Caco-2 (cell line): ENCODE data around the gene MRPL33. TPM values are rescaled to one million over a fixed set of nuclear protein-coding genes. Genes with fewer than 3 reads are reported as not detected.
A peak's percentile ranks its signal among the peaks of the same experiment; 100 is the strongest.
"Not testable (repeated sequence)": the region's sequence is repeated elsewhere in the genome, so short reads cannot be mapped to it uniquely, and the experiment has no call there.

Experiments
- BruUV-seq: library from RNA; stranded (reverse); fragments of 400-500 nt; replicated peaks from 2 replicates; lab custom pipeline; 2021; lab: Mats Ljungman, UMichigan
- CTCF ChIA-PET: fragments of 300-600 bp; sonication (Branson Sonifier 250); formaldehyde crosslinking; loops from one replicate; lab custom pipeline; 2022; ENCODE audit warnings: antibody characterized with exemption; lab: Charles Lee
- POLR2A ChIA-PET: fragments of 300-600 bp; sonication (Branson Sonifier 250); formaldehyde crosslinking; loops from one replicate; lab custom pipeline; 2022; ENCODE audit warnings: antibody characterized with exemption; lab: Charles Lee
- DNase-seq, 2 experiments: peaks; one replicate each; pipeline versions ENCODE4 v3.0.0 to v3.0.0-alpha.2; 2020 to 2022
- H3K27me3 ChIP-seq: replicated peaks from 2 replicates; pipeline ENCODE4 v1.6.0; 2011; ENCODE audit warnings: low read length; ENCODE audit not compliant: control insufficient read depth, insufficient read depth
- H3K36me3 ChIP-seq: 2 replicates; pipeline ENCODE4 v1.5.1; 2011; ENCODE audit warnings: low read length; ENCODE audit not compliant: control insufficient read depth, insufficient read depth
- H3K4me1 ChIP-seq: fragments of 250-450 bp; sonication (Bioruptor Pico); 2 replicates; pipeline ENCODE4 v1.5.1; 2020; ENCODE audit warnings: mild to moderate bottlenecking
- H3K4me3 ChIP-seq: 2 replicates; pipeline ENCODE4 v1.5.1; 2011; ENCODE audit warnings: low read depth, mild to moderate bottlenecking, control low read depth, low read length
- H3K9me3 ChIP-seq: fragments of 250-450 bp; sonication (Bioruptor Pico); 2 replicates; pipeline ENCODE4 v1.5.1; 2020; ENCODE audit warnings: mild to moderate bottlenecking, moderate library complexity
- H3K27ac Mint-ChIP-seq: one replicate; pipeline ENCODE4 v1.8.0; 2022; ENCODE audit warnings: mixed read lengths; ENCODE audit not compliant: unreplicated experiment
- H3K27me3 Mint-ChIP-seq: one replicate; pipeline ENCODE4 v1.8.0; 2022; ENCODE audit warnings: mixed read lengths; ENCODE audit not compliant: insufficient read depth, unreplicated experiment
- H3K36me3 Mint-ChIP-seq: one replicate; pipeline ENCODE4 v1.8.0; 2022; ENCODE audit warnings: mild to moderate bottlenecking, mixed read lengths; ENCODE audit not compliant: insufficient read depth, unreplicated experiment
- H3K4me1 Mint-ChIP-seq: one replicate; pipeline ENCODE4 v1.8.0; 2022; ENCODE audit warnings: low read depth, mixed read lengths; ENCODE audit not compliant: unreplicated experiment
- H3K4me3 Mint-ChIP-seq: one replicate; pipeline ENCODE4 v1.8.0; 2022; ENCODE audit warnings: mild to moderate bottlenecking, moderate library complexity, mixed read lengths; ENCODE audit not compliant: unreplicated experiment
- H3K9me3 Mint-ChIP-seq: one replicate; pipeline ENCODE4 v1.8.0; 2022; ENCODE audit warnings: mixed read lengths; ENCODE audit not compliant: unreplicated experiment
- intact Hi-C: fragments of 100-400 bp; cut with micrococcal nuclease; formaldehyde crosslinking; loops from one replicate; pipeline ENCODE4 v1.10.0; 2022; ENCODE audit not compliant: unreplicated experiment
- total RNA-seq: library from RNA; stranded (reverse); gene quantifications from 2 replicates; pipeline ENCODE4 v1.2.3, GENCODE V29; 2022
- TF ChIP-seq, protein P1 (sequence below), 2 experiments: fragments of 200-600 bp in 1 of 2; IDR thresholded peaks; 1 replicate in 1 of 2; 2 replicates in 1 of 2; pipeline versions ENCODE4 v1.5.1 to v1.8.0; 2011 to 2022; ENCODE audit warnings: antibody characterized with exemption in 1 of 2, control low read depth in 1 of 2, inconsistent platforms in 1 of 2, low read depth in 1 of 2, low read length in 1 of 2, mild to moderate bottlenecking in 1 of 2, moderate library complexity in 1 of 2; ENCODE audit not compliant: insufficient read depth in 1 of 2, severe bottlenecking in 1 of 2, unreplicated experiment in 1 of 2

The MRPL33 gene
- total RNA-seq, 1 experiment from 2014 or later: 84.9 TPM

DNA sequence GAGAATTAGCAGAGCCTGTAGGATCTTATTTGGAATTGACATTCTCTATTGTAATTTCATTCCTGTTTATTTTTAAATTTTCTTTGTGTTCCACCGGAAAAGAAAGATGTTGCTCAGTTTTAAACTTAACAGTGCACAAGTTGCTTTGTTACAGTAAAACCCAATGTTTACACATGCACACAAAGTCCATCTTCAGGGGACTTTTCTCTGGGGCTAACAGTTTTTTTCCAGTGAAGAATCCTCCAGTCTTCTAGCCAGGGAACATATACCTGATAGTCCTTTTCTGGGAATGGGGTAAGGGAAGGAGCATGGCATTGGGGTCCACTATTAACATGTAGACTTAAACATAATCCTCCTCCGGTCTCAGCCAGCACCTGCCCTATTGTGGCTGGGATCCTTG is 25.2 kb upstream of the MRPL33 start:
- no peaks in the 10 kb centered on the region for H3K36me3 ChIP-seq
- Mint-ChIP-seq H3K9me3 (peaks cover 29% of the 10 kb centered on the region), H3K36me3 (peaks cover 5% of the 10 kb centered on the region), H3K27ac (no peak overlapping the region), H3K4me3 (no peak overlapping the region), H3K27me3 (no peaks in the 10 kb centered on the region), H3K4me1 (peaks cover 7% of the 10 kb centered on the region)
- no TSS peak for BruUV-seq
- H3K27me3 ChIP-seq: no peaks in the 10 kb centered on the region; the same call in 1 of the 2 replicates
- no peaks in the 10 kb centered on the region for H3K9me3 ChIP-seq
- no peak overlapping the region for H3K4me3 ChIP-seq
- ChIA-PET POLR2A (no interaction called here), CTCF (no interaction called here)
- TF ChIP-seq, protein P1, sequence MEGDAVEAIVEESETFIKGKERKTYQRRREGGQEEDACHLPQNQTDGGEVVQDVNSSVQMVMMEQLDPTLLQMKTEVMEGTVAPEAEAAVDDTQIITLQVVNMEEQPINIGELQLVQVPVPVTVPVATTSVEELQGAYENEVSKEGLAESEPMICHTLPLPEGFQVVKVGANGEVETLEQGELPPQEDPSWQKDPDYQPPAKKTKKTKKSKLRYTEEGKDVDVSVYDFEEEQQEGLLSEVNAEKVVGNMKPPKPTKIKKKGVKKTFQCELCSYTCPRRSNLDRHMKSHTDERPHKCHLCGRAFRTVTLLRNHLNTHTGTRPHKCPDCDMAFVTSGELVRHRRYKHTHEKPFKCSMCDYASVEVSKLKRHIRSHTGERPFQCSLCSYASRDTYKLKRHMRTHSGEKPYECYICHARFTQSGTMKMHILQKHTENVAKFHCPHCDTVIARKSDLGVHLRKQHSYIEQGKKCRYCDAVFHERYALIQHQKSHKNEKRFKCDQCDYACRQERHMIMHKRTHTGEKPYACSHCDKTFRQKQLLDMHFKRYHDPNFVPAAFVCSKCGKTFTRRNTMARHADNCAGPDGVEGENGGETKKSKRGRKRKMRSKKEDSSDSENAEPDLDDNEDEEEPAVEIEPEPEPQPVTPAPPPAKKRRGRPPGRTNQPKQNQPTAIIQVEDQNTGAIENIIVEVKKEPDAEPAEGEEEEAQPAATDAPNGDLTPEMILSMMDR (IDR thresholded peaks at IDR 0.05; ENCODE audit: insufficient read depth in 1 of 2, low read depth in 1 of 2, low read length in 1 of 2, severe bottlenecking in 1 of 2, unreplicated experiment in 1 of 2): no peak
- DNase-seq: no peak
- H3K4me1 ChIP-seq: peaks cover 14% of the 10 kb centered on the region
- intact Hi-C loops: no loop called here

- POLR2A ChIA-PET: no interaction called here
- Mint-ChIP-seq H3K36me3 (peaks cover 21% of the 10 kb centered on the region), H3K4me1 (peaks cover 18% of the 10 kb centered on the region), H3K27me3 (no peaks in the 10 kb centered on the region), H3K27ac (no peak overlapping the region), H3K4me3 (no peak overlapping the region), H3K9me3 (peaks cover 29% of the 10 kb centered on the region)
- H3K4me1 ChIP-seq: peaks cover 24% of the 10 kb centered on the region
- no peaks in the 10 kb centered on the region for H3K9me3 ChIP-seq
- H3K27me3 ChIP-seq: no peaks in the 10 kb centered on the region
- no peak for DNase-seq
- no peaks in the 10 kb centered on the region for H3K36me3 ChIP-seq
- TF ChIP-seq, protein P1 (IDR thresholded peaks at IDR 0.05; ENCODE audit: insufficient read depth in 1 of 2, low read depth in 1 of 2, low read length in 1 of 2, severe bottlenecking in 1 of 2, unreplicated experiment in 1 of 2): no peak
- no TSS peak for BruUV-seq
- H3K4me3 ChIP-seq: no peak overlapping the region
- CTCF ChIA-PET: no interaction called here
- intact Hi-C loops: no loop called here
Measured at GRCh38 chr2:27747827-27748352, 23.6 kb upstream of the MRPL33 start.

GRCh38 chr2:27748803-27749554 is 22.5 kb upstream of the MRPL33 start:
- H3K27me3 Mint-ChIP-seq, DNase-seq, intact Hi-C loops, BruUV-seq, H3K36me3 ChIP-seq, H3K27ac Mint-ChIP-seq, POLR2A ChIA-PET, H3K4me3 ChIP-seq, H3K27me3 ChIP-seq, H3K9me3 ChIP-seq, CTCF ChIA-PET: not testable (repeated sequence)
- peaks cover 32% of the 10 kb centered on the region for H3K4me1 ChIP-seq
- Mint-ChIP-seq H3K4me3 (peak overlapping the region; percentile 16), H3K9me3 (peaks cover 29% of the 10 kb centered on the region), H3K4me1 (peaks cover 20% of the 10 kb centered on the region), H3K36me3 (peaks cover 29% of the 10 kb centered on the region)
